ENCODE measurements around the gene CCN5. TPM values are rescaled to one million over a fixed set of nuclear protein-coding genes. Genes with fewer than 3 reads are reported as not detected.
"Not testable (repeated sequence)": the region's sequence is repeated elsewhere in the genome, so short reads cannot be mapped to it uniquely, and the experiment has no call there.

Gene CCN5
- total RNA-seq, 1 donor from 2014 or later, result 7.5 TPM

- DNase-seq (ENCODE audit: low spot score), result no peak
Observed at GRCh38 chr20:44756011-44756688, 41.0 kb downstream of the CCN5 start.

- no peak for DNase-seq (ENCODE audit: low spot score)
Observed at GRCh38 chr20:44756956-44757355, 41.8 kb downstream of the CCN5 start.

GRCh38 chr20:44758247-44759101 is 43.3 kb downstream of the CCN5 start:
- no peak for DNase-seq (ENCODE audit: low spot score)

GRCh38 chr20:44759595-44759994 is 44.4 kb downstream of the CCN5 start:
- DNase-seq (ENCODE audit: low spot score), result no peak

GRCh38 chr20:44761423-44761822 is 46.3 kb downstream of the CCN5 start:
- DNase-seq (ENCODE audit: low spot score), result no peak

- no peak for DNase-seq (ENCODE audit: low spot score)
Observed at GRCh38 chr20:44762466-44763140, 47.4 kb downstream of the CCN5 start.

- DNase-seq (ENCODE audit: low spot score), result not testable (repeated sequence)
Observed at GRCh38 chr20:44763798-44764197, 48.6 kb downstream of the CCN5 start.

GRCh38 chr20:44765091-44765490 is 49.9 kb downstream of the CCN5 start:
- no peak for DNase-seq (ENCODE audit: low spot score)

GRCh38 chr20:44765701-44766347 is 50.7 kb downstream of the CCN5 start:
- DNase-seq (ENCODE audit: low spot score), result no peak

- no peak for DNase-seq (ENCODE audit: low spot score)
Observed at GRCh38 chr20:44768256-44768655, 53.1 kb downstream of the CCN5 start.

GRCh38 chr20:44768854-44769480 is 53.8 kb downstream of the CCN5 start:
- DNase-seq (ENCODE audit: low spot score), result no peak

GRCh38 chr20:44769481-44769863 is 54.3 kb downstream of the CCN5 start:
- DNase-seq (ENCODE audit: low spot score), result no peak

- DNase-seq (ENCODE audit: low spot score), result no peak
Observed at GRCh38 chr20:44770484-44771171, 55.5 kb downstream of the CCN5 start.

GRCh38 chr20:44771172-44771535 is 56.0 kb downstream of the CCN5 start:
- DNase-seq (ENCODE audit: low spot score), result no peak

- DNase-seq (ENCODE audit: low spot score), result no peak
Observed at GRCh38 chr20:44772636-44773035, 57.5 kb downstream of the CCN5 start.

GRCh38 chr20:44773070-44773829 is 58.1 kb downstream of the CCN5 start:
- DNase-seq (ENCODE audit: low spot score), result no peak

- peak; percentile 38 for DNase-seq (ENCODE audit: low spot score)
Observed at GRCh38 chr20:44776980-44777379, 61.8 kb downstream of the CCN5 start.
